Measurements from ENCODE around the gene OBSCN.

The OBSCN gene

GRCh38 chr1:228401782-228402640 is 194.2 kb downstream of the OBSCN start:
- no peak for DNase-seq (ENCODE audit: low read depth in 2 of 2)

- no peak for DNase-seq (ENCODE audit: low read depth in 2 of 2)
Measured at GRCh38 chr1:228402641-228403025, 194.8 kb downstream of the OBSCN start.

- no peak for DNase-seq (ENCODE audit: low read depth in 2 of 2)
Measured at GRCh38 chr1:228403231-228403631, 195.4 kb downstream of the OBSCN start.

- DNase-seq (ENCODE audit: low read depth in 2 of 2) = no peak
Measured at GRCh38 chr1:228404107-228404720, 196.4 kb downstream of the OBSCN start.

GRCh38 chr1:228405200-228405978 is 197.5 kb downstream of the OBSCN start:
- DNase-seq (ENCODE audit: low read depth in 2 of 2) = no peak

GRCh38 chr1:228405979-228406228 is 198.1 kb downstream of the OBSCN start:
- no peak for DNase-seq (ENCODE audit: low read depth in 2 of 2)

- DNase-seq (ENCODE audit: low read depth in 2 of 2) = no peak
Measured at GRCh38 chr1:228407106-228408040, 199.5 kb downstream of the OBSCN start.

GRCh38 chr1:228408041-228408868 is 200.4 kb downstream of the OBSCN start:
- DNase-seq (ENCODE audit: low read depth in 2 of 2) = no peak

- no peak for DNase-seq (ENCODE audit: low read depth in 2 of 2)
Measured at GRCh38 chr1:228408869-228409805, 201.3 kb downstream of the OBSCN start.

- DNase-seq (ENCODE audit: low read depth in 2 of 2) = no peak
Measured at GRCh38 chr1:228410015-228410414, 202.2 kb downstream of the OBSCN start.

- DNase-seq (ENCODE audit: low read depth in 2 of 2) = no peak
Measured at GRCh38 chr1:228410671-228411070, 202.8 kb downstream of the OBSCN start.

- DNase-seq (ENCODE audit: low read depth in 2 of 2) = no peak
Measured at GRCh38 chr1:228411121-228411520, 203.3 kb downstream of the OBSCN start.

- no peak for DNase-seq (ENCODE audit: low read depth in 2 of 2)
Measured at GRCh38 chr1:228411548-228412430, 203.9 kb downstream of the OBSCN start.

- DNase-seq (ENCODE audit: low read depth in 2 of 2) = no peak
Measured at GRCh38 chr1:228413241-228414010, 205.6 kb downstream of the OBSCN start.

- no peak for DNase-seq (ENCODE audit: low read depth in 2 of 2)
Measured at GRCh38 chr1:228414511-228415211, 206.8 kb downstream of the OBSCN start.

- DNase-seq (ENCODE audit: low read depth in 2 of 2) = no peak
Measured at GRCh38 chr1:228415221-228415620, 207.4 kb downstream of the OBSCN start.

GRCh38 chr1:228415853-228416216 is 208.0 kb downstream of the OBSCN start:
- DNase-seq (ENCODE audit: low read depth in 2 of 2) = no peak

Data from stimulated activated CD8-positive, alpha-beta memory T cell treated with anti-CD3 and anti-CD28 coated beads, Interleukin-2, amount 100 ng/mL, for 1 hour (primary cell).